NT2/D1 (cell line): ENCODE data around the gene PHF1.
"Not testable (repeated sequence)": the region's sequence is repeated elsewhere in the genome, so short reads cannot be mapped to it uniquely, and the experiment has no call there.

ENCODE experiments used
- DNase-seq: peaks from one replicate; pipeline ENCODE4 v3.0.0-alpha.2; 2011; ENCODE audit warnings: low read depth, low spot score
- H3K27me3 ChIP-seq: 2 replicates; pipeline ENCODE4 v1.6.0; 2011; ENCODE audit warnings: mild to moderate bottlenecking; ENCODE audit not compliant: insufficient read length, insufficient read depth
- H3K36me3 ChIP-seq: 2 replicates; pipeline ENCODE4 v1.6.1; 2011; ENCODE audit warnings: mild to moderate bottlenecking, low read length, mixed read lengths; ENCODE audit not compliant: insufficient read depth, insufficient read length
- H3K4me1 ChIP-seq: 2 replicates; pipeline ENCODE4 v1.5.1; 2011; ENCODE audit not compliant: insufficient read depth, insufficient read length
- H3K4me3 ChIP-seq: 2 replicates; pipeline ENCODE4 v1.5.1; 2011; ENCODE audit warnings: low read depth; ENCODE audit not compliant: insufficient read length
- H3K9ac ChIP-seq: 2 replicates; pipeline ENCODE4 v1.6.0; 2011; ENCODE audit warnings: low read depth; ENCODE audit not compliant: insufficient read length
- H3K9me3 ChIP-seq: 2 replicates; pipeline ENCODE4 v1.5.1; 2011; ENCODE audit warnings: mild to moderate bottlenecking, low read length; ENCODE audit not compliant: insufficient read depth
- SUZ12 ChIP-seq: IDR thresholded peaks from 2 replicates; pipeline ENCODE4 v1.6.1; 2011; ENCODE audit not compliant: insufficient read length, insufficient read depth; ENCODE audit errors: extremely low read depth
- YY1 ChIP-seq: IDR thresholded peaks from 2 replicates; pipeline ENCODE4 v1.6.1; 2011; ENCODE audit not compliant: insufficient read length, insufficient read depth
- ZNF274 ChIP-seq: IDR thresholded peaks from 2 replicates; pipeline ENCODE4 v1.6.1; 2011; ENCODE audit warnings: mild to moderate bottlenecking, low read depth, low read length

PHF1 gene

GRCh38 chr6:33372526-33373123 lies 38.2 kb upstream of the PHF1 start:
- Histone ChIP-seq H3K36me3 (no peaks in the 10 kb centered on the region), H3K4me1 (no peaks in the 10 kb centered on the region), H3K9me3 (no peaks in the 10 kb centered on the region), H3K27me3 (no peaks in the 10 kb centered on the region), H3K4me3 (no peak overlapping the region), H3K9ac (no peak overlapping the region)
- TF ChIP-seq ZNF274 = no peak
- no peak for TF ChIP-seq SUZ12
- TF ChIP-seq YY1 = no peak
- DNase-seq = no peak

DNA sequence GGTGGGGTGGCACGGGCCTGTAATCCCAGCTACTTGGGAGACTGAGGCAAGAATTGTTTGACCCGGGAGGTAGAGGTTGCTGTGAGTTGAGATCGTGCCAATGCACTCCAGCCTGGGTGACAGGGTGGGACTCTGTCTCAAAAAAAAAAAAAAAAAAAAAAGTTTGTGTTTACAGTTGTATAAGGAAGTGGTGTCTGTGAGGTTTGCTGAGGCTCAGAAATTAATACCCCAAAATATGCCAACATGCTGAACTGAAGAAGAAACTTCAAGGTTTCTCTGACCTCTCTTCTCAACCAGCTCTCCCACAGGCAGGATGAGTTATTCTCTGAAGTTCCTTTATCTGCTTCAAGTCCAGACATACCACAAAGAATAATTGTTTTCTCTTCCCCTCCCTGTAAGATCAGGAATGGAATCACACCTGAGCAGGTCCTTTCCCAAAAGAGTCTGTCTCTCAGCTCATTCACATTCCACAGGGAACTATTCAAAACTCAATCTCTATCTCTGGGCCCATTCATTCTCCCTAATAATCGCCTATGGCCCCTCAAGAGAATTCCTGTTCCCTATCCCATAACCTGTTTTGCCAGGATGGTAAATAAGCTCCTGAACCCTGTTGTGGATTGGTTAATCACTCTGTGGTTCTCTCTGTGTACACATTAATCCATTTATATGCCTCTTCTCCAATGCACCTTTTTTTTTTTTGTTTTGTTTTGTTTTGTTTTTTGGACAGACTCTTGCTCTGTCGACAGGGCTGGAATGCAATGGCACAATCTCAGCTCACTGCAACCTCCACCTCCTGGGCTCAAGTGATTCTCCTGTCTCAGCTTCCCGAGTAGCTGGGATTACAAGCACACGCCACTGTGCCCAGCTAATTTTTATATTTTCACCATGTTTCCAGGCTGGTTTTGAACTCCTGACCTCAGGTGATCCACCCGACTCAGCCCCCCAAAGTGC lies 36.6 kb upstream of the PHF1 start:
- TF ChIP-seq SUZ12 (no peak), ZNF274 (no peak), YY1 (no peak)
- DNase-seq = no peak
- H3K9ac ChIP-seq = no peak overlapping the region
- H3K9me3 ChIP-seq = no peaks in the 10 kb centered on the region
- H3K27me3 ChIP-seq = no peaks in the 10 kb centered on the region
- H3K4me3 ChIP-seq = no peak overlapping the region
- no peaks in the 10 kb centered on the region for H3K4me1 ChIP-seq
- no peaks in the 10 kb centered on the region for H3K36me3 ChIP-seq

- H3K36me3 ChIP-seq = no peaks in the 10 kb centered on the region
- no peaks in the 10 kb centered on the region for H3K27me3 ChIP-seq
Observed at GRCh38 chr6:33375143-33375671, 35.6 kb upstream of the PHF1 start.

DNA sequence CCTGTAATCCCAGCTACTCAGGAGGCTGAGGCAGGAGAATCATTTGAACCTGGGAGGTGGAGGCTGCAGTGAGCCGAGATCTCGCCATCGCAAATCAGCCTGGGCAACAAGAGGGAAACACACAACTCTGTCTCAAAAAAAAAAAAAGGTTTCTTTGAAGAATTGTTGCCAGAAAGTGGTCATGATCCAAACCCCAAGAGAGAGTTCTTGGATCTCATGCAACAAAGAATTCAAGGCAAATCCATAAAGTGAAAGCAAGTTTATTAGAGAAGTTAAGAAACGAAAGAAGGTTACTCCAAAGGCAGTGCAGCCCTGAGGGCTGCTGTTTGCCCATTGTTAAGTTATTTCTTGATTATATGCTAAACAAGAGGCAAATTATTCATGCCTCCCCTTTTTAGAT lies 33.6 kb upstream of the PHF1 start:
- no peak for DNase-seq
- no peak overlapping the region for H3K9ac ChIP-seq
- no peaks in the 10 kb centered on the region for H3K27me3 ChIP-seq
- no peaks in the 10 kb centered on the region for H3K4me1 ChIP-seq
- no peaks in the 10 kb centered on the region for H3K9me3 ChIP-seq
- H3K36me3 ChIP-seq = no peaks in the 10 kb centered on the region
- no peak overlapping the region for H3K4me3 ChIP-seq
- TF ChIP-seq ZNF274 (no peak), SUZ12 (no peak), YY1 (no peak)

More at GRCh38 chr6:33375143-33375671, 35.6 kb upstream of the PHF1 start:
- no peak for TF ChIP-seq SUZ12
- TF ChIP-seq YY1 = no peak
- TF ChIP-seq ZNF274 = no peak
- no peak for DNase-seq
- no peak overlapping the region for H3K9ac ChIP-seq
- H3K4me3 ChIP-seq = no peak overlapping the region
- no peaks in the 10 kb centered on the region for H3K4me1 ChIP-seq
- H3K9me3 ChIP-seq = no peaks in the 10 kb centered on the region

- not testable (repeated sequence) for H3K36me3 ChIP-seq, H3K9me3 ChIP-seq, H3K9ac ChIP-seq, H3K4me3 ChIP-seq, H3K27me3 ChIP-seq, DNase-seq, H3K4me1 ChIP-seq
Observed at GRCh38 chr6:33379184-33379583, 31.6 kb upstream of the PHF1 start.

GRCh38 chr6:33380272-33380981 lies 30.4 kb upstream of the PHF1 start:
- no peak for DNase-seq
- TF ChIP-seq YY1 (no peak), SUZ12 (no peak), ZNF274 (no peak)
- H3K27me3 ChIP-seq = no peaks in the 10 kb centered on the region
- no peaks in the 10 kb centered on the region for H3K36me3 ChIP-seq
- H3K4me3 ChIP-seq = no peak overlapping the region
- no peak overlapping the region for H3K9ac ChIP-seq
- H3K4me1 ChIP-seq = no peaks in the 10 kb centered on the region
- no peaks in the 10 kb centered on the region for H3K9me3 ChIP-seq

DNA sequence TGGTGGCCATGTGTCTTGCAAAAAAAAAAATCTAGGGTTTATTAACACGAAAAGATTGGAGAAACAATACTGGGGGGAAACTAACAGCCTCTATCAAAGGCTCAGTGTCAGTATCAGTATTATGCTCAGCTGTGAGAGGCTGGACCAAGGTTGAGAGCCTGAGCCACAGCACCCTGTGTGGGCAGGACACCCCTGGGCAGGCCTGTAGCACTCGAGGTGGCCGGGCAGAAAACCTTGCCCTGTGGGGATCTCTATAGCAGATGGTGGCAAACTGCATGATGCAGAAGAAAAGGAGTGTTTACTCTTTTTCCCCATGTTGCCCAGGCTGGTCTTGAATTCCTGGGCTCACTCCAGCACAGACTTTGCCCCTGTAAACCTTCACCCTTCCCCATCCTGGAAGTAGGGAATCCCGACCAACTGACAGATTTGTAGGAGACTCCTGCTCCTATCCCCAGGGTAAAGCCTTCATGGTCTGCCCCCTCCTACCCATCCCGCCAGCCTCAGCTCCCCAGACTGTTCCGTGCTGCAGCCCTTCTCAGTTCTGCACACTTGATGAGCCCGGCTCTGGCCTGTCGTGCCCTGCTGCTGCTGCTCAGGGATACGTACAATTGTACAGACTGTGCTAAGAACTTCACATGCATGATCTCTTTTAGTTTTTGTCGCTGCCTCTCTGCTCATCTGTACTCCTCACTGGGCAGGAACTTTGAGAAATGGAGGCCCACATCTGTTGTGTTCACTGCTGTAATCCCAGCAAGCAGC lies 27.2 kb upstream of the PHF1 start:
- Histone ChIP-seq H3K9ac (no peak overlapping the region), H3K36me3 (no peaks in the 10 kb centered on the region), H3K9me3 (no peaks in the 10 kb centered on the region), H3K4me3 (no peak overlapping the region), H3K27me3 (no peaks in the 10 kb centered on the region), H3K4me1 (no peaks in the 10 kb centered on the region)
- no peak for TF ChIP-seq SUZ12
- no peak for TF ChIP-seq YY1
- no peak for TF ChIP-seq ZNF274
- no peak for DNase-seq
